Brain microvascular endothelial cell (primary cell): ENCODE measurements around the gene USP37.
A peak's percentile ranks its signal among the peaks of the same experiment; 100 is the strongest.

Experiments used
- DNase-seq: peaks from one replicate; pipeline ENCODE4 v3.0.0-alpha.2; 2020
- H3K27ac ChIP-seq: fragments of 250-450 bp; sonication (Bioruptor Pico); 2 replicates; pipeline ENCODE4 v1.5.1; 2020; ENCODE audit warnings: mild to moderate bottlenecking, moderate library complexity
- H3K27me3 ChIP-seq: fragments of 250-450 bp; sonication (Bioruptor Pico); replicated peaks from 2 replicates; pipeline ENCODE4 v1.5.1; 2020; ENCODE audit warnings: mild to moderate bottlenecking
- H3K36me3 ChIP-seq: fragments of 250-450 bp; sonication (Bioruptor Pico); replicated peaks from 2 replicates; pipeline ENCODE4 v1.5.1; 2020; ENCODE audit warnings: mild to moderate bottlenecking
- H3K4me3 ChIP-seq: 2 replicates; pipeline ENCODE4 v1.5.1; 2011; ENCODE audit warnings: low read depth, mild to moderate bottlenecking, control low read depth, low read length, moderate library complexity
- CTCF ChIP-seq: IDR thresholded peaks from 2 replicates; pipeline ENCODE4 v1.5.1; 2011; ENCODE audit warnings: low read depth, mild to moderate bottlenecking, moderate library complexity, low read length, control low read depth, inconsistent platforms; ENCODE audit errors: missing control alignments
- in situ Hi-C: cut with HindIII; loops from 2 replicates; pipeline ENCODE4 v1.10.0; 2017; ENCODE audit warnings: low sequenced_read_pairs, low pct_ligation_motif_present

Gene USP37

GRCh38 chr2:218405746-218406208, 162.4 kb downstream of the USP37 start:
- no peak for DNase-seq
- Histone ChIP-seq H3K36me3 (peaks cover 20% of the 10 kb centered on the region), H3K4me3 (peak overlapping the region; percentile 43), H3K27ac (peak overlapping the region; percentile 42), H3K27me3 (no peaks in the 10 kb centered on the region)
- in situ Hi-C loops = no loop called here
- no peak for TF ChIP-seq CTCF

- DNase-seq = no peak
- in situ Hi-C loops = no loop called here
- H3K4me3 ChIP-seq = no peak overlapping the region
These were observed 162.9 kb downstream of the USP37 start for GRCh38 chr2:218405086-218405745.

GRCh38 chr2:218404351-218405085, 163.6 kb downstream of the USP37 start:
- no peak for TF ChIP-seq CTCF
- Histone ChIP-seq H3K27me3 (no peaks in the 10 kb centered on the region), H3K36me3 (peaks cover 20% of the 10 kb centered on the region), H3K27ac (no peak overlapping the region), H3K4me3 (no peak overlapping the region)
- DNase-seq = no peak
- in situ Hi-C loops = loop anchor here (5.0 kb wide), 1 partner anchor 63 kb away; no protein-coding TSS in a partner anchor

More at GRCh38 chr2:218405086-218405745, 162.9 kb downstream of the USP37 start:
- Histone ChIP-seq H3K27ac (no peak overlapping the region), H3K27me3 (no peaks in the 10 kb centered on the region), H3K36me3 (peaks cover 20% of the 10 kb centered on the region)
- TF ChIP-seq CTCF = no peak

- Histone ChIP-seq H3K27ac (no peak overlapping the region), H3K36me3 (peaks cover 20% of the 10 kb centered on the region), H3K4me3 (no peak overlapping the region), H3K27me3 (no peaks in the 10 kb centered on the region)
- no peak for DNase-seq
- in situ Hi-C loops = loop anchor here (5.0 kb wide), 1 partner anchor 63 kb away; no protein-coding TSS in a partner anchor
- TF ChIP-seq CTCF = no peak
These were observed 164.3 kb downstream of the USP37 start for GRCh38 chr2:218403810-218404209.

- in situ Hi-C loops = loop anchor here (5.0 kb wide), 1 partner anchor 64 kb away; no protein-coding TSS in a partner anchor
- no peak for DNase-seq
- H3K36me3 ChIP-seq = peaks cover 20% of the 10 kb centered on the region
- no peak overlapping the region for H3K27ac ChIP-seq
- no peak overlapping the region for H3K4me3 ChIP-seq
- no peak for TF ChIP-seq CTCF
- H3K27me3 ChIP-seq = no peaks in the 10 kb centered on the region
These were observed 165.2 kb downstream of the USP37 start for GRCh38 chr2:218402911-218403411.
